Activated CD8-positive, alpha-beta memory T cell treated with anti-CD3 and anti-CD28 coated beads for 24 hours (primary cell): ENCODE measurements around the gene DMKN.

Experiments used
- DNase-seq: peaks from one replicate; pipeline ENCODE4 v3.0.0-alpha.2; 2020

Gene DMKN

DNA sequence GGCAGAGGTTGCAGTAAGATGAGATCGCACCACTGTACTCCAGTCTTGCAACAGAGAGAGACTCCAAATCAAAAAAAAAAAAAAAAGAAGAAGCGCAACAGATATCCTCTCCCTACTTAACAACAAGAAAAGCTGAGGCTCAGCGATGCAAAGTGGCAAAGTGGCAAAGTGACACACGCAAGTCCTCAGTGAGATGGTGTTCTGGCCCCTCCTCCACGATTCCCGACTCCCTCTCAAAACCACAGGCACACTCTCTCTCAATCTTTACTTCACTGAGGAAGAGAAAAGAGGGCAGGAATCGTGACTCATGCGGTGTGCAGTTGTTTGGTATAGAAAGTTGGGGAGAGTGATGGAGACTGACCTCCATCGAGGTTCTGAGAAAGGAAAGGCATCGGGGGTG is 52.8 kb downstream of the DMKN start:
- DNase-seq, result no peak

- DNase-seq, result no peak
Observed at GRCh38 chr19:35459414-35460082, 53.9 kb downstream of the DMKN start.

DNA sequence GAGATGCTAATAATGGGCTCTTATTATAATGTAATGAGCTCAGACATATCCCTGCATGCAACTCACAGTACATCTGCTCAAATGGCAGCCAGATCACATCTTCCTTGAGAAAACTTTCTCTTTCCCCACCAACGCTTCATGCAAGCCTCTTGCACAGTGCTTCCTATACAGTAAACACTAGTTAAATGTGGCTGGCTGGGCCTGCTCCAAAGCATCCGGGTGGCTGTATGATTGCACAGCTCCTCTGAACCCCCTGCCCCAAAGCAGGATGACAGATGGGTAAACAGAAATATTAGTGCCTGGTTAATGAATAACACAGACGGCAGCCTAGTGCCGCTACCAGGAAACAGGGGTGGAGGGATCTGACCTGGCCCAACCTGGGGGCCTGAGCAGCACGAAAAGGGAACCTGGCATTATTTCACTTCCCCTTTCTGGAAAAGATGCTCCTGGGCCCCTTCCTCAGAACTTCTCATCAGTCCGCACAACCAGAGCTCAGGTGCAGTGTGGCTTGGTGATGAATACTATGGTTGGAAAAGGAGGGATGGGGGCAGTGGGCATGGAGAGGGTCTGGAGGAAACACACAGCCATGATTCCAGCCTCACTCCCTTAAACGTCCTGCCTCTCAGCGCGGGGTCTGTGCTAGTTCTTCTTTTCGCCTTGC is 54.6 kb downstream of the DMKN start:
- no peak for DNase-seq

GRCh38 chr19:35458192-35458591 is 55.3 kb downstream of the DMKN start:
- DNase-seq, result no peak

DNA sequence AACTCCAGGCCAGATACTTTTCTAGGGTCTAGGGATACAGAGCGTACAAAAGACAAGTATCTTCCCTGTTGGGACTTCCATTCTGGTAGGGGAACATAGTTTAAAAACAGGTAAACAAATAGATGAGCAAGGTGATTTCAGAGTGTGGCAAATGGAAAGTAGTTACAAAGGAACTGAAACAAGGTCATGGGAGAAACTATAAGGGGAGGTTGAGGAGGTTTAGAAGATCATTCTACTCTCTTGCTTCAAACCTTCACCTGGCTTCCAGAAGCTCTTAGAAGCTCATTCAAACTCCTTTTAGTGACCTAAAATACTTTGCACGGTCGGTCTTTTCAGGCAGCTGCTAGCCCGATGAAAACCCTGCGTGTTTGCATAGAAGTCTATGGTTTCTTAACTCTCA is 56.3 kb downstream of the DMKN start:
- no peak for DNase-seq

DNA sequence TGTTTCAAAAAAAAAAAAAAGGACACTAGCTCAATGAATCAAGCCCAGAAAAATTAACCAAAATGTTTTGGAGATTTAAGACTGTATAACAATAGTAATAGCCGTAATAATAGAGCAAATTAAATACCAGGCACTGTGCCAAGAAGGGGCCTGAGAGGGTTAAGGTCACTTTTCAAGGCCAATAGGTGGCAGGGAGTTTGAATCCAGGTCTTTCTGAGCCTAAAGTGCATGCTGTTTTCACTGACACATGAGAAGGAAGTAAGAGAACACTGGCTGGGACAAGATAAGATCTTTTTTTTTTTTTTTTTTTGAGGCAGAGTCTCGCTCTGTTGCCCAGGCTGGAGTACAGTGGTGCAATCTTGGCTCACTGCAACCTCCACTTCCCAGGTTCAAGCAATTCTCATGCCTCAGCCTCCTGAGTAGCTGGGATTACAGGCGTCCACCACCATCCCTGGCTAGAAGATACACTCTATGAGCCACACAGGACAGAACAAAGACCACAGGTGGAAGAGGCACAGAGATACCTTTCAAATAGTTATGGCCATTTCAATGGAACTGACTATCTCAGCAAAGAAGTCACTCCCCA is 57.7 kb downstream of the DMKN start:
- no peak for DNase-seq

DNA sequence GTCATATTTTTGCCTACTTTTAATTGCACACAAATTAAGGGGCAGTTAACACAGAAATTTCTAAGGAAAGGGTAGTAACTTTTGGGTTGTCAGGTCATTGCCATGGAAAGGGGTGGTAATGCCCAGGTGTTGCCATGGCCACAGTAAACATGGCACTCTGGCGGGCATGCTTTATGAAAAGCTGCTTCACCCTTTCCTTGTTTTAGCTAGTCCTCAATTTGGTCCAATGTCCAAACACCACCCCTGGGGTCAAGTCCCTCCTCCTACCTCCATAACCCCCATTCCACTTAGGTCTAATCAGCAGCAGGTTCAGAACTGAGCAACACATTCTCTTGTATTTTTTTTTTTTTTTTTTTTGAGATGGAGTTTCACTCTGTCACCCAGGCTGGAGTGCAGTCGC is 58.8 kb downstream of the DMKN start:
- DNase-seq, result no peak

GRCh38 chr19:35451338-35452096 is 61.9 kb downstream of the DMKN start:
- no peak for DNase-seq

DNA sequence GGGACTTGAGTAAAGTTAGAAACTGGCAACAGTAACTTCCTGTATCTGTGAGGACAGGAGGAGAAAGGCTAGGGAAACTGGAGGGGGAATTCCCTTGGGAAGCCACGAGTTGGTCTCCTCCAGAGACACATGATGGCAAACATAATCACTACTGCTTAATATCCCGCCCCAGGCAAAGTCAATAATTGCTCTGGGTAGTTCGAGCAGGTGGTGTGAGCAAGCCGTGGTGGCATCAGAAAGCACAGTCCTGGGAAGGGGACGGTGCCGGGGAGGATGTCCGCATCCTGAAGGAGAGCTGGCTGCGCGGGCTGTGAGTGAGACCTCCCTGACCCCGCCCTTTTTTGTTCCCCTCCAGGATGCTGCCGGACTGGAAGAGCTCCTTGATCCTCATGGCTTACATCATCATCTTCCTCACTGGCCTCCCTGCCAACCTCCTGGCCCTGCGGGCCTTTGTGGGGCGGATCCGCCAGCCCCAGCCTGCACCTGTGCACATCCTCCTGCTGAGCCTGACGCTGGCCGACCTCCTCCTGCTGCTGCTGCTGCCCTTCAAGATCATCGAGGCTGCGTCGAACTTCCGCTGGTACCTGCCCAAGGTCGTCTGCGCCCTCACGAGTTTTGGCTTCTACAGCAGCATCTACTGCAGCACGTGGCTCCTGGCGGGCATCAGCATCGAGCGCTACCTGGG is 63.9 kb downstream of the DMKN start:
- no peak for DNase-seq

DNA sequence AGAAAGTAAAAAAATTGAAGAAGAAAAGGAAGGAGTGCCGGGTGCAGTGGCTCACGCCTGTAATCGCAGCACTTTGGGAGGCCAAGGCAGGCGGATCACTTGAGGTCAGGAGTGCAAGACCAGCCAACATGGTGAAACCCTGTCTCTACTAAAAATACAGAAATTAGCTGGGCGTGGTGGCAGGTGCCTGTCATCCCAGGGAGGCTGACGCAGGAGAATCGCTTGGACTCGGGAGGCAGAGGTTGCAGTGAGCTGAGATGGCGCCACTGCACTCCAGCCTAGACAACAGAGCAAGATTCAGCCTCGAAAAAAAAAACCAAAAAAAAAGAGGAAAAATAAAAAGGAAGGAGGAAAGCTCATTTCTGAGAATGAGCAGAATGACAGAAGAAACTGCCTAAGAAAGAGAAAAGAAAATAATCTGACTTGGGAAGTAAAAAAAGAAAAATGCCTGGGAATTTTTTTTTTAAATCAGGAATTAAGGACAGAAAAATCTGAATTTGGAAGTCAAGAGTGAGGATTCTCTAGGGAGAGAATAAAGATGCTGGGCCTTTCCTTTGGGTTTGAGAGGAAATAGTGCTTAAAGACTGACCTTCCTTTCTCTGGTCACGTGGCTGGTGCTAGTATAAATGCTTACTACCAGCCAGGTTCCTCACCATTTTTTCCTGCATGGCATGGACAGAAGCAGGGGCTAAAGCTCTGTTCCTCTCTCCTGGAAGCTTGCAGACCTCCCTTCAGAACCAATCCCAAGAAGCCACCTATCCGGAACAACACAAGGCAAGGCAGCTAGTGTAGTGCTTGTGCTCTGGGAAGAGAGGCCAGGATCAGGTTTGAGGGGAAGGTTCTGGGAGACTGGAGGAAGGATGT is 65.6 kb downstream of the DMKN start, which contains the start of gene FFAR2:
Gene FFAR2 (plus strand): TSS at position 652 of the 864 bp plus-strand sequence. CDS start 1,458 bp downstream, outside the sequence.
- DNase-seq, result no peak
